ENCODE results near the gene COX10.

Gene COX10

DNA sequence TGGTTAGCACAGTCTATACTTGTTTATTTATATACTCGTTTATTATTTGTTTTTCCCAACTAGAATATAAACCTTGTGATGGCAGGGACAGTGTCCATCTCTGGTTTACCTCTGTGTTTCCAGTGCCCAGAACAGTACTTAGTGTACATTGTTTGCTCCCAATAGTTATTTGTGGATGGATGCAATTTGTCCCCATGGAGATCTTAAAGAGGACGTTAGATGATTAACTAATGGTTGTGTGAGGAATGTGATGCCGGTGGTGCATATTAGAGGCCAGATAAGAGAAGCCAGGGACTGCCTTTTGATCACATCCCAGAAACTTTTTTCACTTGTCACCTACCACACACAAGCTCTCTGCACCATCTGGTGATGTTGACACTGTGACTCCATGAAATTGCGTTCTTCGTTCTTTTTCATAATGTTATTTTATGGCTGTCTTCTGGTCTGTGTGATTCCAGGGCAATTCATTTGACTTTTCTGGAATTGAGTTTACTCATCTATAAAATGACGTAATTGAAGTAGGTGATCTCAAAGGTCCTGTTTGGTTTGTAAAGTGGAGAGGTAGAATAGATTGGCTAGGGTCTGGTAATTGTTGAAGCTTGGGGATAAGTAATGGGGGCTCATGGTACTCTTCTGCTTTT, 1.2 kb downstream of the COX10 start:
- DNase-seq (ENCODE audit: low read depth) = no peak

GRCh38 chr17:14072881-14073280, 3.6 kb downstream of the COX10 start:
- DNase-seq (ENCODE audit: low read depth) = no peak

GRCh38 chr17:14078027-14078426, 8.7 kb downstream of the COX10 start:
- DNase-seq (ENCODE audit: low read depth) = no peak

GRCh38 chr17:14080847-14081251, 11.5 kb downstream of the COX10 start:
- DNase-seq (ENCODE audit: low read depth) = no peak

GRCh38 chr17:14082848-14083247, 13.5 kb downstream of the COX10 start:
- no peak for DNase-seq (ENCODE audit: low read depth)

DNA sequence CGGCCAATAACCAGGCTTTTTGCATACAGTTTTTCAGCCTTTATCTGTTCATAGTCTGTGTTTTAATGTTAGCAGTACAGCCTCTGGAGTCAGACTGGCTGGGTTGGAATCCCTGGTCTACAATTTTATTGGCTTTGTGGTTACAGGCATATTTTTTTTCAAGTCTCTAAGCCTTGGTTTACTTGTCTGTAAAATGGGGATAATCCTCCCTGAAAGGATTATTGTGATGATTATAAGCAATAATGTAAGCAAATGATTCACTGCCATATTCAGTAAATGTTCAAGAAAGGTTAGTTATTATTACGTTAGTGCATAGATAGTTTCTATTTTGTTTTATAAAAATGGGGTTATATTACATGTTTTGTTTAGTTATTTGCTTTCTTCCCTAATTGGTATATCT, 15.7 kb downstream of the COX10 start:
- no peak for DNase-seq (ENCODE audit: low read depth)

- DNase-seq (ENCODE audit: low read depth) = no peak
Measured at GRCh38 chr17:14086189-14086588, 16.9 kb downstream of the COX10 start.

- no peak for DNase-seq (ENCODE audit: low read depth)
Measured at GRCh38 chr17:14089179-14089578, 19.9 kb downstream of the COX10 start.

DNA sequence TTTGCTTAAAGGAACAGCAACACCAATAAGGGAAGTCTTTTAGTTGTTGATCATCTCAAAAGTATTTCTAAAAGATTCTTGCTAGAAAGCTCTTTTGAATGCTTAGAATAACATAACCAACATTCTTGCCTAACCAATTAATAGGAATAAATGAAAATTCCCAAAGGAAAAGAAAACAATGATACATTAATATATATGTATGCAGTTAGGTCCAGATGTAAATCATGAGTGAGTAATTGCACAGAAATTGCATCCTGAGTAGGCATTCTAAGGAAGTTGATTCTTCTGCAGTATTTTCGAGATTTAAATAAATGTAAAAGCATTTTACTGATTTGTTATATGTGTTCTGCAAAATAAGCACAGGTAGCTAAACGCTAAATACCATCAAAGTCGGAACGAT, 22.1 kb downstream of the COX10 start:
- peak; percentile 9 for DNase-seq (ENCODE audit: low read depth)

DNA sequence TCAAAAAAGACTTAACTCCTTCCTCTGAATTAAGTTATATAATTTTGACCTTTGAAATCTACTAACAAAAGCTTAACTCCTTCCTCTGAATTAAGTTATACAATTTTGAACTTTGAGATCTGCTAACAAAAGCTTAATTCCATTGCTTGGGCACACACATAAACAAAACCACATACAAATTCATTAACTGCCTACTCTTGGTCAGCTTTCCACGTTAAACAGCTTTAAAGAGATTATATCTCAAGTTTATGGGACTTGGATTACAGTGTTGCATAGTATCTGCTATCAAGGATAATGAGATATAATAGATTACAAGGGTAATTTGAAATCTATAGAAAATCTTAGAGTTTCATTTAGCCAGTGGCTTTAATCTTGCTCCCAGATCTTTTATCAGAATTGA, 23.5 kb downstream of the COX10 start:
- no peak for DNase-seq (ENCODE audit: low read depth)

DNA sequence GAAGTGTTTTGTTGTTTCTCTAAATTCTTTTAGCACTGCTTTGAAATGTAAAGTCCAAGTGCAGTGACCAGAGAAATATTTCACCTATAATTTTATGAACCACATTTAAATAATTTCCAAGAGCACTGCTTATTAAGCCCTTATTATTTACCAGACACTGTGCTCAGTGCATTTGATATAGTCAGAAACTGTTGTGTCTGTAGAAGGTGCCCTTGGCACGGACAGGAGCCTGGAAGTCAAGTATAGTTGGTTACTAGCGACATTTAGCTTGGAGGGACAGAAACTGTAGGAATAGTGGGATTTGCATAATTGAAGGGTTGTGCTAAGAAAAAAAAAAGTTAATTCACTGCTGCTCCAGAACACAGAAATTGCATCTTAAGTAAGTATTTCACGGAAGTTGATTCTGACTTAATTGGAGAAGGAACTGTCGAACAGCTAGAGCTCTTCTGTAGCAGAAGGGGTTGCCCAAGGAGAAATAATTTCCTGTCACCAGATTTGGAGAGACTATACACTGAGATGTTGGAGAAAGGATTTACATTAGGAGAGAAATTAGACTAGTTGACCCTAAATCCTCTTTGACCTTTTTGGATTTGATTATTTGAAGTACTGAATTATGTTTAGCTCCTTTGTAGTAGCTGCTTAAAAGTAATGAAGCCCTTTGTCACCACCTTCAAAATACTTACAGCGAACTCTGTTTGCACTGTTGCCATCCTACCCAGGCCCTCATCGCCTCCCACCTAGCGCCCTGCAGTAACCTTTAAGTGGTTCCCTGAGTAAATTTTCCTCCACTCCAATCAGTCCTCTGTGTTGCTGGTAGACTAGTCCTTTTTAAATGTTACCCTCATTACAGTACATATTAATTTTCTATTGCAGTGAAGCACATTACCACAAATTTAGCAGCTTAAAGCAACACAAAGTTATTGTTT, 25.6 kb downstream of the COX10 start:
- no peak for DNase-seq (ENCODE audit: low read depth)

- DNase-seq (ENCODE audit: low read depth) = no peak
Measured at GRCh38 chr17:14095631-14096030, 26.3 kb downstream of the COX10 start.

- DNase-seq (ENCODE audit: low read depth) = no peak
Measured at GRCh38 chr17:14098246-14098645, 28.9 kb downstream of the COX10 start.

- no peak for DNase-seq (ENCODE audit: low read depth)
Measured at GRCh38 chr17:14101976-14102375, 32.7 kb downstream of the COX10 start.

GRCh38 chr17:14103836-14104235, 34.5 kb downstream of the COX10 start:
- DNase-seq (ENCODE audit: low read depth) = no peak

DNA sequence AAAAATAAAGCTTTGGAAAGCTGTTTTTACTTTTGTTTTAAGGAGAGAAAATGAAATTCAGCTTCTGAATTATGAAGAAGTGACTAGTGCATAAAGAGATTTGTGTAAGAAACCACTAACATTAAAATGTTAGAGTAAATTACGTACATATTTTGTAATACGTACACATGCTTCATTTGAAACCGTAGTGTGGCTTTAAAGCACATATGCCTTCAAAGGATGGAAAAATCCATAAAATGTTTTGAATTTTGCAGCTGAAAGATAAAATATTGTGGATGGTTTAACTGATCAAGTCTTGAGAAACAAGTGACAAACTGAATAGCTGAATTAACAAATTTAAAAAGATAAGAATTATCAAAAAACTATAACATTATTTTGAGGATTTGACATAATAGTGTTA, 35.4 kb downstream of the COX10 start:
- DNase-seq (ENCODE audit: low read depth) = no peak

DNA sequence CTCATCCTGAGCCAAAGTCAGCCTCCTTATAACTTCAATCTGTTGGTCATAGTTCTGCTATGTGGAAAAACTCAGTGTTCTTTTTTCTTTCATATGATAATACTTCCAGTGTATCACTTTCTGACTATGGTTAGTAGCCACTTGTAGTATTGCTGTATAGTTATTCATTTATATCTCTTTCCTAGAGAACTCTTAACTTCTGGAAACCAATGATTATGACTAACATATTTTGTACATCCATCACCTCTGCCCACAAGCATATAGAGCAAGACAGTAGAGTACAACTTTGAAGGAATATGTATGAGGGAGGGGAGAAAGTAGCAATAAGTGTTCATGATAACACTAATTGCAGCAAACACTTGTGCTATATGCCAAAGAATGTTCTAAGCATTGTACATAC, 38.6 kb downstream of the COX10 start:
- no peak for DNase-seq (ENCODE audit: low read depth)

GRCh38 chr17:14112407-14112806, 43.1 kb downstream of the COX10 start:
- DNase-seq (ENCODE audit: low read depth) = no peak

- no peak for DNase-seq (ENCODE audit: low read depth)
Measured at GRCh38 chr17:14113137-14113536, 43.8 kb downstream of the COX10 start.

DNA sequence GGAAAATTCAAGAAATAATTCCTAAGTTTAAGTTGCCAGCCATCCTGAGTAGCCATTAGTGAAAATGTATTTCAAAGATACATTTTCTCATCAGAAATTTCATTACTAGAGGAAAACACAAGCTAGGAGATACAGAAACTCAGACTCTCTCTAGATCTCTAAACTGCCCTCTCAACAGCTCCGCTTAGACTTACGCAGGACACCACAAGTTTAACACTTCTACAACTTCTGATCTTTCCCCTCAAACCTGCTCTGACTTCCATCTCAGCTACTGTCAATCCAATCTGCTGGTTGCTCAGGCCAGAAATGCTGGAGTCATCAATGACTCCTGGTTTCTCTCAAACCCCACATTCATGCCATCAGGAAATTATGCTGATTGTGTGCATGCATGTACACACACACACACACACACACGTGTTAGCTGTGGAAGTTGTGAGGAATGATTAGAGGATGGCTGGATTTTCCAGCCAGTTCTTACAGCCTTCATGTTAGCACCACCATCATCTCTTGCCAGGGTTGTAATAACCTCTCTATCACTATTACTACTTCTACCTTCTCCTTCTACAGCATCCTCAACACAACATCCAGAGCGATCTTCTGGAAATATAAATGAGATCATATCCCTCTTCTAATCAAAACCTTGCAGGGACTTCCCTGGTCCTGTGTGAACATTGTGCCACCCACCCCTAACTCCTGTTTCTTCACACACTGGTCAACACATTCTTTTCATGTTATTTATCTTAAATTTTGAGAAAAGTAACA, 47.1 kb downstream of the COX10 start:
- no peak for DNase-seq (ENCODE audit: low read depth)

DNA sequence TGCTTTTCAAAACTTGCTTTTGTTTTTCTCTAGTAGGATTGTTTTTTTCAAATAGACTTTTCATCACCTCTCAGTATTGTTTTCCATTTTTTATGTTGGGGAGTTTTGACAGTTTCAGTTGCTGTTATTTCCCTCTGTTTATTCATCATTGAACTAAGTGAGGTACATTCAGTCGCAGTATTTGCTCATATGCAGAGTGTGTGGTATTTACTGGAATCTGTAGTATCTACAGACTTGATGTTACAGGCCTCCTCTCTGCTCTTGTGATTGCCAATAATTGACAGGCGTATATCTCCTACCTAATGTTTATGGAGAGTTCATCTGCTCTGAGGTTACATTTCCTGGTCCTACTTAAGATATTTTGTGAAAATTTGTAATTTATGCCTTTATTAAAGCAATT, 49.6 kb downstream of the COX10 start:
- DNase-seq (ENCODE audit: low read depth) = no peak

- no peak for DNase-seq (ENCODE audit: low read depth)
Measured at GRCh38 chr17:14119546-14119945, 50.2 kb downstream of the COX10 start.

DNA sequence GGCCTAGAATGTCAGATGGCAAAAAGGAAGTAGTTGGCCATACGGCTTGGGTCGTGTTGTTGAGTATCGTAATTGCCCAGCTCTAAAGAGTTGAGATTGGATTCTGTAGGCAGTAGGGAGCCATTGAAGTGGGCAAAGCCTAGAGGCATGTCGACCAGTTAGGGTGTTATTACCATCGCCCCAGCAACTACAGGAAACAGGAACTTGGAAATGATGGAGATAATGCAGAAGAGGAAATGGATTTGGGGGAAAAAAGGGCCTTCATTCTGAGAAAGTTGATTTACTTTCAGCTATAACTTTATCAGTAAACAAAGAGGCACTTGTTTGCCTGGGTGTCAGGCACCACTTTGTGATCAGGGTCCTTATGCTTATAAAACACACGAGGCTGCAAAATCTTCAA, 52.6 kb downstream of the COX10 start:
- DNase-seq (ENCODE audit: low read depth) = no peak
